CD4-positive, alpha-beta T cell treated with Interleukin-21 for 1 hour (primary cell): ENCODE measurements around the gene CENPP.

ENCODE experiments used
- DNase-seq: peaks from one replicate; pipeline ENCODE4 v3.0.0-alpha.2; 2020

CENPP gene

GRCh38 chr9:92664394-92665152 lies 338.8 kb downstream of the CENPP start:
- peak; percentile 28 for DNase-seq

DNA sequence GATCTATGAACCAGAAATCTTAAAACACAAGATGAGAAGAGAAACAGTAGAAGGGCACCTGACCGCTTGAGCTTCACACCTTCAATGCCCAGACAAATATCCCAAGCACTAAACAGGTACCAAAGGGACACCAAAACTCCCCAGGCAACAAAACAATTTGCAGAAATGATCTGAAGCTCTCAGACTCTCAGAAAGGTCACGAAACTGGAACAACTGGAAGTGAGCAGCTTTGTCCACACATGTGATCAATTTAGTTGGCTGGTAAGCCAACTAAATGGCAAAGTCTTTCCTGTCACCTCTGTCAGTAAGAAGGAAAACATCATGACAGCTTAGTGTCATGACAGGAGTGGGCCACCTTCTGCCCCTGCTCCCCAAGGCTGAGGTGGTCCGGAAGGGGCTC lies 340.1 kb downstream of the CENPP start:
- no peak for DNase-seq

GRCh38 chr9:92666236-92666635 lies 340.5 kb downstream of the CENPP start:
- DNase-seq = no peak

- DNase-seq = no peak
Measured at GRCh38 chr9:92666912-92667532, 341.3 kb downstream of the CENPP start.

DNA sequence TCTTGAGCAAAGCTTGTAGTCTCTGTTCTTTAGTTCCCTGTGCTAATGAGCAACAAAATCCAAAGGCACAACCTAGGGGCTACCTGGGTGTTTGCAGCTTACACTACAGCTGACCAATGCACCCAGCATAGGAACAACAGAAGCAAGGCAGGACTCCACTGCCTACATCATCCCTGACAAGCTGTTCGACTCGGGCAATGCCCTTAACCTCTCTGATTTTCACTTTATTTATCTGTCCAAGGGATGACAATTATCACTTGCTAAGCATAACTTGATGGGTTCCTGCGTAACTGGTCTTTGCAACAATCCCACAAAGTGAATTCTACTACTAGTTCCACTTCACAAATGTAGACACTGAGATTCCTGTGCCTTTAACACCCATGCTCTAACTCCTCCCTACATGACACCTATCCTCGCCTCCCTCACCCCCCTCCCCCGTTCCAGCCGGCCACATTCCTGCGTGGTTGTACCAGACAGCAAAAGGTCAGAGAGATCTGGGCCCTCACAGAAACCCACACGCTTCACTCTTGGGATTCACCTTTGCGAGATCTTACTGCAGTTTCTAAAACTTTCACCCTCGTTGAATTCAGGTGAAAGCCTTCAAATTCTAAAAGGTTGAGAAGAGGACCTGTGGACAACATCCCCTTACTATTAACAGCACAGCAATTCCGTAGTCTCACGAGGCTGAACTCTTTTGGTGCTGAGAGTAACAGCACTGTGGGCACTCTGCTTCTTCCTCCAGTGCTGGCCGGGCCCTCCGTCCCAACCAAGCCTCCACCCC lies 343.2 kb downstream of the CENPP start:
- DNase-seq = peak; percentile 36

DNA sequence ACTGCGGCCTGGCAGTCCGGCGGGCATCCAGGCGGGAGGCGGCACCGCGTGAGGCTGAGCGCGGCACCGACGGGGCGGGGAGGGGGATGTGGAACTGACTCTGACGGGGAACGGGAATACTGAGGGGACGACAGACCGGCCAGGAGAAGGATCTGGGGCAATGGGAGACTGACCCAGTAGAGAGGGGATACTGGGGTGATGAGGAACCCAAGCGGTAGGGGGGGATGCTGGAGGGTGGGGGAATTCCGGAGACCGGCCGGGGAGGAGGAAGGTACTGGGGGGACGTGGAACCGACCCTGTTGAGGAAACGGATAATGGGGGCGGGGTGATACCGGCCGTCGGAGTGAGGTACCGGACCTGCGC lies 343.8 kb downstream of the CENPP start:
- no peak for DNase-seq
